ENCODE results near the gene SCN3B.

- TF ChIP-seq CTCF (conservative IDR thresholded peaks at IDR 0.05 in 1 of 2, IDR thresholded peaks at IDR 0.05 in 1 of 2; ENCODE audit: low read depth in 1 of 2, low read length in 2 of 2) (no peak), EZH2 (IDR thresholded peaks at IDR 0.05; ENCODE audit: low read length, missing control alignments) (no peak)
Observed at GRCh38 chr11:123695231-123695630, 40.8 kb upstream of the SCN3B start.
